HepG2 (cell line): ENCODE measurements around the gene TNFSF13B.

Experiments used
- BRCA1 ChIP-seq: sonication (generic); formaldehyde crosslinking; IDR thresholded peaks from 2 replicates; pipeline ENCODE4 v1.4.0; 2020; ENCODE audit warnings: missing genetic modification reagents
- EZH2 ChIP-seq: conservative IDR thresholded peaks from 2 replicates; pipeline ENCODE4 v1.6.1; 2012; ENCODE audit warnings: mild to moderate bottlenecking, low read depth, low read length, moderate library complexity
- MEF2D ChIP-seq: sonication (generic); formaldehyde crosslinking; IDR thresholded peaks from 2 replicates; pipeline ENCODE4 v1.5.1; 2020; ENCODE audit warnings: mild to moderate bottlenecking, missing genetic modification reagents
- PHF8 ChIP-seq: sonication (generic); formaldehyde crosslinking; IDR thresholded peaks from 2 replicates; pipeline ENCODE4 v1.5.0; 2020; ENCODE audit warnings: missing genetic modification reagents
- RAD21 ChIP-seq: fragments of 450-650 bp; formaldehyde crosslinking; IDR thresholded peaks from 2 replicates; pipeline ENCODE4 v1.5.0; 2020; ENCODE audit warnings: mild to moderate bottlenecking
- TCF7L2 ChIP-seq: IDR thresholded peaks from 2 replicates; pipeline ENCODE4 v1.6.1; 2011; ENCODE audit warnings: mild to moderate bottlenecking, low read depth, low read length, moderate library complexity
- ZFP36L1 ChIP-seq: sonication (generic); formaldehyde crosslinking; IDR thresholded peaks from 2 replicates; pipeline ENCODE4 v1.8.0; 2022; ENCODE audit warnings: mild to moderate bottlenecking, missing genetic modification reagents, moderate library complexity
- ZNF296 ChIP-seq: sonication (generic); formaldehyde crosslinking; conservative IDR thresholded peaks from 2 replicates; pipeline ENCODE4 v1.5.0; 2020; ENCODE audit warnings: mild to moderate bottlenecking, missing genetic modification reagents
- ZNF780A ChIP-seq: sonication (generic); formaldehyde crosslinking; IDR thresholded peaks from 2 replicates; pipeline ENCODE4 v1.8.0; 2022; ENCODE audit warnings: mild to moderate bottlenecking, missing genetic modification reagents, moderate library complexity
- TF ChIP-seq, protein P1 (sequence below): sonication (generic); formaldehyde crosslinking; IDR thresholded peaks from 2 replicates; pipeline ENCODE4 v1.5.0; 2020; ENCODE audit warnings: mild to moderate bottlenecking, missing genetic modification reagents
- TF ChIP-seq, protein P2 (sequence below), 2 experiments: sonication (generic) in 1 of 2; formaldehyde crosslinking in 1 of 2; IDR thresholded peaks; 2 replicates each; pipeline versions ENCODE4 v1.6.1 to v1.9.0; 2014 to 2022; ENCODE audit warnings: antibody characterized with exemption in 1 of 2, borderline replicate concordance in 1 of 2, inconsistent platforms in 1 of 2, low read depth in 1 of 2, missing genetic modification reagents in 1 of 2
- TF ChIP-seq, protein P3 (sequence below): sonication (generic); formaldehyde crosslinking; IDR thresholded peaks from 2 replicates; pipeline ENCODE4 v1.5.0; 2020; ENCODE audit warnings: mild to moderate bottlenecking, missing genetic modification reagents, moderate library complexity
- TF ChIP-seq, protein P4 (sequence below): sonication (generic); formaldehyde crosslinking; IDR thresholded peaks from 2 replicates; pipeline ENCODE4 v1.4.0; 2020; ENCODE audit warnings: missing genetic modification reagents, borderline replicate concordance

DNA sequence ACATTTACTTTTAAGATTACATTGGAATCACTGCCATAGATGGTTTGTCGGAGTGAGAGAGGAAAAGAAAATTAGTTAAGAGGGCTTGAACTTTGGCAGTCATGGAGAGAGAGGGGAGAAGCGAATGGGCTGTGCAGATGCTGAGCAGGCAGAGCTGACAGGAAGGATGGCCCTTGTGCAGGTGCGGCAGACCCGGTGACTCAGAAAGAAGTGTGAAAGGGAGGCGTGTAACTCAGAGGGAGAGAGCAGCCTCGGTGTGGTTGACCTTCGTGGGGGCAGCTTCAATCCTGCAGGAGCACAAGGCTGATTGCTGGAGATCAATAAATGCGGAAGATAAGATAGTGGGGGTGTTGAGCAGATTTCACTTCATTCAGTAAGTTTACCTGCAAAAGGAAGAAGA is 76.9 kb downstream of the TNFSF13B start:
- TF ChIP-seq ZNF780A (no peak), PHF8 (CRISPR knock-in tag) (no peak), EZH2 (no peak), ZFP36L1 (CRISPR knock-in tag) (no peak), BRCA1 (CRISPR knock-in tag) (no peak), TCF7L2 (no peak), ZNF296 (CRISPR knock-in tag) (no peak), RAD21 (CRISPR knock-in tag) (no peak), MEF2D (CRISPR knock-in tag) (no peak)
- TF ChIP-seq, protein P1, sequence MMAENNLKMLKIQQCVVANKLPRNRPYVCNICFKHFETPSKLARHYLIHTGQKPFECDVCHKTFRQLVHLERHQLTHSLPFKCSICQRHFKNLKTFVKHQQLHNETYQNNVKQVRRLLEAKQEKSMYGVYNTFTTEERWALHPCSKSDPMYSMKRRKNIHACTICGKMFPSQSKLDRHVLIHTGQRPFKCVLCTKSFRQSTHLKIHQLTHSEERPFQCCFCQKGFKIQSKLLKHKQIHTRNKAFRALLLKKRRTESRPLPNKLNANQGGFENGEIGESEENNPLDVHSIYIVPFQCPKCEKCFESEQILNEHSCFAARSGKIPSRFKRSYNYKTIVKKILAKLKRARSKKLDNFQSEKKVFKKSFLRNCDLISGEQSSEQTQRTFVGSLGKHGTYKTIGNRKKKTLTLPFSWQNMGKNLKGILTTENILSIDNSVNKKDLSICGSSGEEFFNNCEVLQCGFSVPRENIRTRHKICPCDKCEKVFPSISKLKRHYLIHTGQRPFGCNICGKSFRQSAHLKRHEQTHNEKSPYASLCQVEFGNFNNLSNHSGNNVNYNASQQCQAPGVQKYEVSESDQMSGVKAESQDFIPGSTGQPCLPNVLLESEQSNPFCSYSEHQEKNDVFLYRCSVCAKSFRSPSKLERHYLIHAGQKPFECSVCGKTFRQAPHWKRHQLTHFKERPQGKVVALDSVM = no peak
- TF ChIP-seq, protein P2, sequence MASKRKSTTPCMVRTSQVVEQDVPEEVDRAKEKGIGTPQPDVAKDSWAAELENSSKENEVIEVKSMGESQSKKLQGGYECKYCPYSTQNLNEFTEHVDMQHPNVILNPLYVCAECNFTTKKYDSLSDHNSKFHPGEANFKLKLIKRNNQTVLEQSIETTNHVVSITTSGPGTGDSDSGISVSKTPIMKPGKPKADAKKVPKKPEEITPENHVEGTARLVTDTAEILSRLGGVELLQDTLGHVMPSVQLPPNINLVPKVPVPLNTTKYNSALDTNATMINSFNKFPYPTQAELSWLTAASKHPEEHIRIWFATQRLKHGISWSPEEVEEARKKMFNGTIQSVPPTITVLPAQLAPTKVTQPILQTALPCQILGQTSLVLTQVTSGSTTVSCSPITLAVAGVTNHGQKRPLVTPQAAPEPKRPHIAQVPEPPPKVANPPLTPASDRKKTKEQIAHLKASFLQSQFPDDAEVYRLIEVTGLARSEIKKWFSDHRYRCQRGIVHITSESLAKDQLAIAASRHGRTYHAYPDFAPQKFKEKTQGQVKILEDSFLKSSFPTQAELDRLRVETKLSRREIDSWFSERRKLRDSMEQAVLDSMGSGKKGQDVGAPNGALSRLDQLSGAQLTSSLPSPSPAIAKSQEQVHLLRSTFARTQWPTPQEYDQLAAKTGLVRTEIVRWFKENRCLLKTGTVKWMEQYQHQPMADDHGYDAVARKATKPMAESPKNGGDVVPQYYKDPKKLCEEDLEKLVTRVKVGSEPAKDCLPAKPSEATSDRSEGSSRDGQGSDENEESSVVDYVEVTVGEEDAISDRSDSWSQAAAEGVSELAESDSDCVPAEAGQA (IDR thresholded peaks at IDR 0.05; ENCODE audit: low read depth) = no peak
- TF ChIP-seq, protein P2 (CRISPR knock-in tag; IDR thresholded peaks at IDR 0.05; ENCODE audit: borderline replicate concordance) = no peak
- TF ChIP-seq, protein P3, sequence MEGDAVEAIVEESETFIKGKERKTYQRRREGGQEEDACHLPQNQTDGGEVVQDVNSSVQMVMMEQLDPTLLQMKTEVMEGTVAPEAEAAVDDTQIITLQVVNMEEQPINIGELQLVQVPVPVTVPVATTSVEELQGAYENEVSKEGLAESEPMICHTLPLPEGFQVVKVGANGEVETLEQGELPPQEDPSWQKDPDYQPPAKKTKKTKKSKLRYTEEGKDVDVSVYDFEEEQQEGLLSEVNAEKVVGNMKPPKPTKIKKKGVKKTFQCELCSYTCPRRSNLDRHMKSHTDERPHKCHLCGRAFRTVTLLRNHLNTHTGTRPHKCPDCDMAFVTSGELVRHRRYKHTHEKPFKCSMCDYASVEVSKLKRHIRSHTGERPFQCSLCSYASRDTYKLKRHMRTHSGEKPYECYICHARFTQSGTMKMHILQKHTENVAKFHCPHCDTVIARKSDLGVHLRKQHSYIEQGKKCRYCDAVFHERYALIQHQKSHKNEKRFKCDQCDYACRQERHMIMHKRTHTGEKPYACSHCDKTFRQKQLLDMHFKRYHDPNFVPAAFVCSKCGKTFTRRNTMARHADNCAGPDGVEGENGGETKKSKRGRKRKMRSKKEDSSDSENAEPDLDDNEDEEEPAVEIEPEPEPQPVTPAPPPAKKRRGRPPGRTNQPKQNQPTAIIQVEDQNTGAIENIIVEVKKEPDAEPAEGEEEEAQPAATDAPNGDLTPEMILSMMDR (CRISPR knock-in tag) = no peak
- TF ChIP-seq, protein P4, sequence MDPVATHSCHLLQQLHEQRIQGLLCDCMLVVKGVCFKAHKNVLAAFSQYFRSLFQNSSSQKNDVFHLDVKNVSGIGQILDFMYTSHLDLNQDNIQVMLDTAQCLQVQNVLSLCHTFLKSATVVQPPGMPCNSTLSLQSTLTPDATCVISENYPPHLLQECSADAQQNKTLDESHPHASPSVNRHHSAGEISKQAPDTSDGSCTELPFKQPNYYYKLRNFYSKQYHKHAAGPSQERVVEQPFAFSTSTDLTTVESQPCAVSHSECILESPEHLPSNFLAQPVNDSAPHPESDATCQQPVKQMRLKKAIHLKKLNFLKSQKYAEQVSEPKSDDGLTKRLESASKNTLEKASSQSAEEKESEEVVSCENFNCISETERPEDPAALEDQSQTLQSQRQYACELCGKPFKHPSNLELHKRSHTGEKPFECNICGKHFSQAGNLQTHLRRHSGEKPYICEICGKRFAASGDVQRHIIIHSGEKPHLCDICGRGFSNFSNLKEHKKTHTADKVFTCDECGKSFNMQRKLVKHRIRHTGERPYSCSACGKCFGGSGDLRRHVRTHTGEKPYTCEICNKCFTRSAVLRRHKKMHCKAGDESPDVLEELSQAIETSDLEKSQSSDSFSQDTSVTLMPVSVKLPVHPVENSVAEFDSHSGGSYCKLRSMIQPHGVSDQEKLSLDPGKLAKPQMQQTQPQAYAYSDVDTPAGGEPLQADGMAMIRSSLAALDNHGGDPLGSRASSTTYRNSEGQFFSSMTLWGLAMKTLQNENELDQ (CRISPR knock-in tag) = no peak
